GM19324 (cell line): ENCODE results near the gene UBA6.
"Not testable (repeated sequence)": the region's sequence is repeated elsewhere in the genome, so short reads cannot be mapped to it uniquely, and the experiment has no call there.

Experiments used
- ATAC-seq: cut with Tn5 transposase; IDR thresholded peaks from one replicate; pipeline ENCODE4 v1.9.1; 2021; ENCODE audit warnings: mild to moderate bottlenecking, moderate library complexity; ENCODE audit not compliant: unreplicated experiment, low FRiP score

UBA6 gene

DNA sequence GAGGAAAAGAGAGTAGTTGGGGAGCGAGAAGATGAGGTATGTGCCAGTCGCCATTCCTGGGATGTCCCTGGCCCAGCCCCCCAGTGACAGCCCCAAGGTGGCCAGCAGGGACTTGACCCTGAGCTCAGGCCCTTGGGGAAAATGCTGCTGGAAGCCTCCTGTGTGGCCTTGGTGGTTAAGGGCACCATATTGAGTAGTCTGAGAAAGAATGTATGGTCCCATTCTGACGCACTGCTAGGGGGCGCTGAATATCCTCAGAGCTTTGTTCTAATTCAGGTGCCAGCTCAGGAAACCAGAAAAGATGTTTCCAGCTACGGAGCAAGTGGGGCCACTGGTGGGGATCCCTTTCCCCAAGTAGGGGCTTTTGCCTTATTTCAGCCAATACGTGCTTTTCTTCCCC, 14.0 kb upstream of the UBA6 start:
- ATAC-seq: no peak

DNA sequence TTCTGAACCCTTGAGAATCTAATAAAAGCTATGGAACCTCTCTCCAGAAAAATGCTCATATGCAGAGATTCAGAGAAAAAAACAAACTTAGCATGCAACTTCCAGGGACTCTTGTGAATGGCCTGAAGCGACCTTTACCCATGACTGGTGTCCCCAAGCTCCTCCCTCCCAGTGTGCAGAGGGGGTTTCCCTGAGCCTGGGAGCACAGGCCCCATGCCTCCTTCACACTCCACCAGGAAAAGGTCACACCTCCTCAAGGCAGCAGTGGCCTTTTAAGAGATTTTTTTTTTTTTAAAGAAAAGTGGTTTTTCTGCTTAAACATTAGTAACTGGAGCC, 13.3 kb upstream of the UBA6 start:
- ATAC-seq: no peak

DNA sequence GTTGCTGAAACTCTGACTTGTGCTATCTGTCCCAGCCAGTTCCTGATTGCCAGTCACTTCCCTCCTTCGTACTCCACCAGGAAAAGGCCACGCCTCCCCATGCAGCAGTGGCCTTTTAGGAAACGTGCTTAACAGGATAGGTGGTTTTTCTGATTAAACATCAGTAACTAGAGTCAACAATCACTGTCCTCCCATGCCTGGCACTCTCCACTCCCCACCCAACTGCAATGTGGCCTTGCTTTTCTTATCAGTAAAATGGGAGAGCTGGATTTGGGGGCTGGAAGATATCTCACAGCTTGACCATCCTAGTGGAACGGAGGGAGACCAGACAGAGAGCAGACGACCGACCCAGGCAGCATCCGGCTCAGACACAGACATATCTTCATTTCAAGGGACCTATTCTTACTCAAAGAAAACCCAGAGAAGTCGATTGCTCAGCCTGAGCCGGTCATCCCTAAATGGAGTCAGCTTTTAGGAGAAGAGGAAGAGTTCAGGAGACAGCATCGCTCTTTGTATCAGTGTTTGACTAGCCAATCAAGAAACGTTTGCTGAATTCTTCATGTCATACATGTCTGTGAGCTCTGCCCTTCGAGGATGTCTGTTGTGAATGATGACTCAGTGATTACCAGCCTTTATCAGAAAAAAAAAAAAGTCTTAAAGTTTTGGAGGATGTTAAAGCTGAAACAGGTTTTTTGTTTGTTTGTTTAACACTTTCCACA, 12.7 kb upstream of the UBA6 start:
- no peak for ATAC-seq

DNA sequence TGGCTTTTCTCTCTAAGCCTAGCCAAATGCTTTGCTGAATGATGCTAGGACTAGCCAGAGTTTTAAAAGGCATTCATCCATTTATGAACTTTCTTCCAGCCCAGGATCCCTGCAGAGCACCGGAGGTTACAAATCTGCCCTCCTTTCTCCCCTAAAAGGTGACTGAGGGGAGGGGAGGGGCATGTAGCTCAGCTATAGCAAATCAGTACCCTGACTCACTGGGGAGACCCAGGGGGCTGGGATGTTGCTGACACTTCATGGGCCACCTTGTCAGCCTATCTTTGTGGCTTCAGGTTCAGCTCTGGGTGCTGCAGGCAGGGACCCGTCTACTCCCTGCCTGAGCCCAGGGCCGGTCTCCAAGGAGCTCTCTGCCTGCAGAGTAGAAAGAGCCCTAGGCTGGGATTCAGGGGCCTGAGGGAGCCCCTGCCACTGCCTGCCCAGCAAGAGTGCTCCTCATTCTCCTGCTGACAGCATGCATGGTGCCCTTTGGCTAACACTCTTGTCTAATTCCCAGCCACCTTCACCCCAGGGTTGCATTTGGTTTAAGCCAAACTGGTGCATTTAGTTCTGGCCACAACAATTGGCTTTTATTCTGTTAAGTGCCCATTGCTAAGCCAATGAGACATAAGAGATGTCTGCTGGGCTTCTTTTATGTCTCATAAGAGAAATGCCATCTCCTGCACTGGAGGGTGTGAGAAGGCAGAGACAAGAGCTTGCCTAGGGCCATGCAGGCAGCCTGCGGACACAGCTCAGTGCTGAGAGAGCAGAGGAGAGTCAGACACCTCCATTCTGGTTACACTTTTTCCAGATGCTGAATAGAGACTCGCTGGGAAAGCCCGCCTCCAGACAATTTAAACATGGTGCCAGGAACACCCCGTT, 11.9 kb upstream of the UBA6 start:
- ATAC-seq: no peak

DNA sequence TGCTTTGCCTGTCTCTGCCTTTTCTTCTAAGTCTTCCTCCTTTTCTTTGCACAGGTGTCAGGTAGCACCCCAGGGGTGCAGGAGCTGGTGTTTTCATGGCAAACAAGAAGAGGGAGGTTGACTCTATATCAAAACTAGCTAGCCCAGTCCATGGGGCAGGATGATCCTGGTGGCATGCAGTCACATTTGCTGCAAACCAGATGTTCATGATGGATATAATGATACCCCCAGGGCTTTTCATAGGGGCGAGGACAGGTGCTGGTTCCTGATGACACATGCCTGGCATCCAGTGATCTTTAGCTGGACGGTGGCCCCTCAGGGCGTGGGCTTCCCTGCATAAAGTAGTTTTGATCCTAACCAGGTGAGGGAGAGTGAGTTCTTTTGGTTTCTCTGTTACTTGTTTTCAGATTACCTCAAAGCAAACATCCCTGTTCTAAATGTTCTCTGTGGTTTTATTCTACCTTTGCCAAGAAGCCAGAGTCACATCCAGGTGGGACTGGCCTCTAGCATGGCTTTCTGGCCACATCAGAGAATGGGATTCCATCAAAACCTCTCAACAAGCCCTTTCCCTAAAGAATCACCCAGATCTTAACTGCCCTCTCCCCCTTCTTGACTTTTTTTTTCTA, 11.2 kb upstream of the UBA6 start:
- no peak for ATAC-seq

DNA sequence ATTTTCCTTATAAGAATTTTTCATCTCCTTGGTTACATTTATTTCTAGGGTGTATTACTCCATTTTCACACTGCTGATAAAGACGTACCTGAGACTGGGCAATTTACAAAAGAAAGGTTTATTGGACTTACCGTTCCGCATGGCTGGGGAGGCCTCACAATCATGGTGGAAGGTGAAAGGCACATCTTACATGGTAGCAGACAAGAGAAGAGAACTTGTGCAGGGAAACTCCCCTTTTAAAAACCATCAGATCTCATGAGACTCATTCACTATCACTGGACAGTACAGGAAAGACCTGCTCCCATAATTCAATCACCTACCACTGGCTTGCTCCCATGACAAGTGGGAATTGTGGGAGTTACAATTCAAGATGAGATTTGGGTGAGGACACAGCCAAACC, 5.7 kb upstream of the UBA6 start:
- ATAC-seq: not testable (repeated sequence)

DNA sequence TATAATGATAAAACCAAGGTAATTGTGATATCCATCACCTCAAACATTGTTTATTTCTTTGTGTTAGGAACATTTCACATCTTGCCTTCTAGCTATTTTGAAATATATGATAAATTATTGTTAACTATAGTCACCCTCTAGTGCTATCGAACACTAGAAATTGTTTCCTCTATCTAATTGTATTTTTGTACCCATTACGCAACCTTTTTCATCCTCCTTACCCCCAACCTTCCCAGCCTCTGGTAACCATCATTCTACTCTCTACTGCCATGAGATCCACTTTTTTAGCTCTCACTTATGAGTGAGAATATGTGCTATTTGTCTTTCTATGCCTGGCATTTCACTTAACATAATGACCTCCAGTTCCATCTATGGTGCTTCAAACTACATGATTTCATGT, 3.9 kb upstream of the UBA6 start:
- ATAC-seq: no peak

DNA sequence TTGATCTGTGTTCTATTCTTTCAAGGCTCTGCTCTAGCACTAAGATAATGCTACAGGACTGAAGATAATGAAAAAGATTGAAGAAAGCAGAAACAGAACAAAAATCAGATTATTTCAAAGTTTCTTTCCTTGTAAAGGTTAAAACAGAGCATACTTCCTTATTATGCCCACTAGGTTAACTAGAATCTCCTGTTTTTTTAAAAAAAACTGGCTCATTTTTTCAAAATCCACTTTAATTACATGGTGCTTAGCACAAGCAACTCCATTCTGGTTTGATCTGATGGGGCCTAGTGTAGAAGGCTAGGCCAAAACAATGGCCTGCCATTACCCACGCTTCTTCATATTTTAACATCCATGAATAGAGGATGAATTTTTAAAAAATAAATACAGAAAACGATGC, 1.2 kb upstream of the UBA6 start:
- no peak for ATAC-seq

DNA sequence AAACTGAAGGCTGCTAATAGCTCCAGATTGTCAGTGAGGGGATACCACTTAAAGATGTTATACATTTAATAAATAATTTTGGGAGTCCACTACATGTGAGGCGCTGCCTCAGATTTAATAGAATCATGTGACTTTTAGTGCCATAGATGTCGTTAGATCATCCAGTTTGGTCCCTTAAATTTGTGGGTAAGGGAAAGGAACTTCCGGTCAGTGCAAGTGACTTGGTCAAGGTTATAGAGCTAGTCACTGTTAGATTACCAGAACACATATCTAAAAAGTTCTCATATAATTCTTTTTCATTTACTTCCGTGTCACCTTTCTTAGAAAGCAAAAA, 529 bp upstream of the UBA6 start:
- ATAC-seq: no peak

DNA sequence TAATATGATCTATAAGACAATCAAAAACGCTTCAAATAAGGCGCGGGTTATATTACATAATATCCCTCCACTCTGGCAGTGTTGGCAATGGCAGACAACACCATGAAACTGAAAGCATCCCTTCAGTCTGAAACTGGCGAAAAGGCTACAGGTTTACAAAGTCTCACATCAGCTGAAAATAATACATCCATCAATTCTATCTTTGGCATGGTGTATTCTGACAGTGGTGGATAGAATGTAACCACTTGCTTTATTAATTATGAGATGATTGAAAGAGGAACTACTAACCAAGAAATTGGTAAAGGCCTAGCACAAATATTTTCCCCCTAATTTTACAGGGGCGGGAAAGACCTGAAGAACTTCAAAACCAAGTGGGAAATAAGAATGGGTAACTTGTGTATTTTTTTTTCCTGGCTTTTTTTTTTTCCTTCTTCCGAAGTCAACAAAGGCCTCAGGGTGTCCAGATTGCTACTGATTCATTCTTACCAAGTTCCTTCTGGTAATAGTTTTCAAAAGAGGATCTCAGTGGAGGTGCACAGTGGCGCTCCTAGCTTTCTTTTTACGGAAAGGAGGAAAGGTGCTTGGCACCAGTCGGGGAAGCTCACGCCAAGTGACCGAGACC, 728 bp downstream of the UBA6 start:
- ATAC-seq: peak; percentile 24

DNA sequence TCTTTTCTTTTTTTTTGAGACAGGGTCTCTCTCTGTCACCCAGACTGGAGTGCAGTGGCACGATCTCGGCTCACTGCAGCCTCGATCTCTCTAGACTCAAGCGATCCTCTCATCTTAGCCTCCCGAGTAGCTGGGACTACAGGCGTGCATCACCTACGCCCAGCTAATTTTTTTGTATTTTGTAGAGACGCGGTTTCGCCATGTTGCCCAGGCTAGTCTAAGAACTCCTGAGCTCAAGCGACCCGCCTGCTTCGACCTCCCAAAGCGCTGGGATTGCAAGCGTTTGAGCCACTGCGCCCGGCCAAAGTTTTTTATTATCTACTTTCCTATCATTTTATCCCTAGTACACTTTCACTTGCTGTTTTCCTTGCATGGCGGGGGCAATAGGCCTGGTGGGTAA, 1.4 kb downstream of the UBA6 start:
- no peak for ATAC-seq

DNA sequence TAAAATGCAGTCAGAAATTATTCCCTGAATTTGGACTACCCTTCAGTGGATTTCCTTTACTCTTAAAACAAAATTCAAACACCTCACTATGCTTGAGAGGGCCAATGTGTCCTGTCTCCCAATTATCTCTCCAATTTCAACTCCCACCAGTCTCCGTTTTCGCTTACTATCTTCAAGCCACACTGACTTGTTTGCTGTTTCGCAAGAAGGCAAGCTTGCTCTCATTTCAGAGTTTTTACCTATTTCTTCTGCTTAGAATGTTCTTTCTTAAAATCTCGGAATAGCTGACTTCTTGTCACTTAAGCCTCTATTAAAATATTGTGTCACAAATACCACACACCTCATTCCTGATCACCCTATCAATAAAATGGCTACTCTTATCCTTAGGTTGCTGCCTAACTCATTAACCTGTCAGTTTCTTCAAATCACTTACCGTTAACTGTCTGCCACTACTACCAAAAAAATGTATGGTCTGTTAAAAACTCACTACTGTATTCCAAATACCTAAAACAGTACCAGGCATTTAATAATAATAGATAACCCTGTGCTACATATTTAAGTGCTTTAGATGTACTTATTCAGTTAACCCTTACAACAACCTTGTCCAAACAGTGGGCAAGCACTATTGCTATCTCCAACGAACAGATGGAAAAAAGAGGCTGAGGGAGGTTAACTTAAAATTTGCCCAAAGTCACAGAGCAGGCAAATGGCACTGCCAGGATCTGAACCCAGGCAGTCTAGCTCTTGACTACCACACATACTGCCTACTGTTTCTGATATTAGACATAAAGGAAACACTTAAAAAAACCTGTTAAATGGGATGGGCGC, 2.9 kb downstream of the UBA6 start:
- ATAC-seq: no peak

DNA sequence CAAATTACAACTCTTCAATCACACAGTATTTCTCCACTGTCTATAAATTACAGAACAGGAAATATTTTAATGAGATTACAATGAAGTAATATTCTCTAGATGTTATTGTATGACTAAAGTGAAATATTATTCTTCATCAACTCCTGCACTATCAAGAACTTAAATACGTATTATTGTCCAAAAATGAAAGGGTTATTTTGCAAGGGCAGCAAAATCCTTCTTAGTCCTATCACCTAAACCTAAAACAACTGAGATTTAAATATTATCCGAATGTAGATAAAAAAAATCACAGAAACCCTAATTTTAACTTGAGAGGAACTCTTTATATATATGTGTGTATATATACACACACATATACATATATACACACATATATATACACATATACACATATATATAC, 4.9 kb downstream of the UBA6 start:
- no peak for ATAC-seq

DNA sequence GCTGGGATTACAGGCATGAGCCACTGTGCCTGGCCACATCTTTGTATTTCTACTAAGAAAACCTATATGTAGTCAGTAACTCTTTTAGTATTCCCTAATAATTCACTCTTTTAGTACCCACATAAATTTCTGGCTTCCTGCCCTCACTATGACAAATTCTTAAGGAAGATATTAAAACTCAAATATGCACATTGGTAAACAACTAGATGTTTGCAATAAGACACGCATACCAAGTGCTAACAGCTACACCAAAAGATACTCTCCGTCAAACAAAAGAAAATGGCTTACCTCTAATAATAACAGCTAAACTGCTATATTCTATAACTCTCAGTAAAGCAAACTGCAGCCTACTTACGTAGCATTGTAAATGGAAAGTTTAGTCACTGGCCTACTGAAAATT, 6.3 kb downstream of the UBA6 start:
- no peak for ATAC-seq

DNA sequence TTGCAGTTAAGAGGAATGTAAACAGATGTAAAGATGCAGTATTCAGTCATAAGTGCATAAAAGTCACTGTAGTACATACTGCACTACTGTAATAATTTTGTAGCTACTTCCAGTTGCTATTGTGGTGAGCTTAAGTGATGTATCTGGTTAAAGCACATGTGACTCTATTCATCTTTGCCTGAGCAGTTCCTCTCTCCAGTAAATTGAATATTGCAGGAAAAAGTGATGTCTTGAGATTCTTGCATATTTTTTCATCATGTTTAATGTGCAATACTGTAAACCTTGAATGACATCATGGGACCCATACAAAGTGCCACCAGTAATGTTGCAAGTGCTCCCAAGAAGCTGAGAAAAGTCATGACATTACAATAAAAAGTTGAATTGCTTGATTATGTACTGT, 9.6 kb downstream of the UBA6 start:
- ATAC-seq: no peak

DNA sequence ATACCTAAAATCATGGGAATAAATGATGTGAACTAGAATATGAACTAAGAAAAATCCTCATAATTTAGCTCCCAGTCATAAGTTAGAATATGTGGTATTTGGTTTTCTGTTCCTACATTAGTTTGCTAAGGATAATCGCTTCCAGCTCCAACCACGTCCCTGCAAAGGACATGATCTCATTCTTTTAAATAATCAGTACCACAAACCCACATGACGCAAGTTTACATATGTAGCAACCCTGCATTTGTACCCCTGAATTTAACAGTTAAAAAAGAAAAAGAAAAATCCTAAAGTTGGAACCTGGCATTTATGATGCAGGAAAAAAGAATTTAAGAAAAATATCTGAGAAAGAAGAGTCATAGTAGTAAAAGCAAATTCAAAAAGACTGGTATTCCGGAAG, 13.3 kb downstream of the UBA6 start:
- no peak for ATAC-seq

DNA sequence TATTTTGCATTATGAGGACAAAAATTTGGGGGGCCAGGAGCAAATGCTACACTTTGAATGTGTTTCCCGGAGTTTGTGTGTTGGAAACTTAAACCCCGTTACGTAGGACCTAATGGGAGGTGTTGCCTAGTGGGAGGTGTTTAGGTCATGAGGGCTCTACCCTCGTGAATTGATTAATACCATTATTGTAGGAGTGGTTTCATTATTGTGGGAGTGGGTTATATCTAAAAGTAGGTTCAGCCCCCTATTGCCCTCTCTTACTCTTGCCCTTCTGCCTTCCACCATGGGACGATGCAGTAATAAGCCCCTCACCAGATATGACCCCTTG, 15.5 kb downstream of the UBA6 start:
- no peak for ATAC-seq

DNA sequence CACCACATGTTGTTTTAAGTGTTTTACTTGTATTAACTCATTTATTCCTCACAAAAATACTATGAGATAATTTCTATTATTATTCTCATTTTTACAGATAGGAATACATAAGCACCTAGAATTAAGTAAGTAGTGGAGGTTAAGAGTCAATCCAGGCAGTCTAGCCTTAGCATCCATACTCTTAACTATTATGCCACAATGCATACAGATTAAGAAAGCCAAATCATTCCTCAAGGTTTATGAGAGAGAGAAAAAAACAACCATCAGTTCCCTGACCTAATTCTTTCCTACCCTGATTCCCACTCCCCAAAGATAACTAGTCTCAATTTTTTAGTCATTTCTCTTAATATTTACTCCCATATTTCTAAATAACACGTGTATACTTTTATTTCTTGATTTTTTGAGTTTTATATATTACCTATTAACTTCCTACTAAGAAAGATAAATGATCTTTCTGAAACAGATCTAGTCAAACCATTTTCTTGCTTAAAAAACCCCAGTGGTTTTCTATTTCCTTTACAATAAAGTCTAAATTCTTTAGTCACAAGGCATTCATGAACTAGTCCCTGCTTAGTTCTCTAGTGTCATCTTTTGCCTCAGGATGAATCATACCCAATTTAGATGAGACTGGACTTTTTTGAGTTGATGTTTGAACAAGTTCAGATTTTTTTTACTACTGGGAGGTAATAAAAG, 16.0 kb downstream of the UBA6 start:
- no peak for ATAC-seq

DNA sequence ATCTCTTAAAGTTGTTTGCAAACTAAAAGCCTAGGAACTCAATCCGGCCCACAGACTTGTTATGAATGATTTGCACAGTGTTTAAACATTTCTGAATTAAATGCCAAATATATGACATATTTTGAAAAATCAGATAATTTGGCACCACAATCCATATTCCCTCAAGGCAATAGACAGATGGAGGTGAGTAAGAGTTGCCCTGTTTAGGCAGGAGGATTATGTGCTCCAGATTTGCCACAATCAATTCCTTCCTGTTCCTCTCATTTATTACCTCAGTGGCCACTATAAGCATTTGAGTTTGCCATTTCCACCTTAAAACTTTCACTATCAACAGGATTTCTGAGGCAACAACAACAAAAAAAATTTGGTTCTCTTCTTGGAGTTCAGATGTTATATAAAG, 18.7 kb downstream of the UBA6 start:
- no peak for ATAC-seq

DNA sequence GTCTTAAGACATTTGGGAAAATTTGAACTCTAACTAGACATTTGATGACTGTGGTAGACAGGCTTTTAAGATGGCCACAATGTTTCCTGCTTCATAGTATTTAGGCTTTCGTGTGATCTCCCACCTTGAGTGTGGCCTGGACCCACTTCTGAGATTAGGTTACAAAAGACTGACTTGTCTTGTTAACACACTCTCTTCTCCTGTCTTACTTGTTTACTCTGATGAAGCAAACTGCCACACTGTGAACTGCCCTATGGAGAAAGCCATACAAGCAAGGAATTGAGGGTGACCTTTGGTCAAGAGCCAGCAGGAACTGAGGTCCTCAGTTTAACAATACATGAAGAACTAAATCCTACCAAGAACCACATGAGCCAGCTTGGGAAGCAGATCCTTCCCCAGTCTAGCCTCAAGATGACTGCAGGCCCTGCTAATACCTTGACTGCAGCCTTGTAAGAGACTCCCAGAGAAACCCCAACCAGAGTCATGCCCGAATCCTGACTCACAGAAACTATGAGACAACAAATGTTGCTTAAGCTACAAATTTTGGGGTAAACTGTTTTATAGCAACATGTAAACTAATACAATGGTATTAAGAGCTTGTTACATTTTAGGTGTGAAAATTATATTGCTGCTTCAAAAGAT, 20.3 kb downstream of the UBA6 start:
- ATAC-seq: no peak
